Activated gamma-delta T cell treated with Interleukin-2 at 50 U/mL for 16 hours (primary cell): ENCODE measurements around the gene TMEM178B.
"Not testable (repeated sequence)": the region's sequence is repeated elsewhere in the genome, so short reads cannot be mapped to it uniquely, and the experiment has no call there.

Experiments used
- DNase-seq: peaks from one replicate; pipeline ENCODE4 v3.0.0-alpha.2; 2020

Gene TMEM178B

GRCh38 chr7:141074997-141075396 is 1.1 kb downstream of the TMEM178B start:
- DNase-seq = no peak

GRCh38 chr7:141076377-141076776 is 2.5 kb downstream of the TMEM178B start:
- no peak for DNase-seq

DNA sequence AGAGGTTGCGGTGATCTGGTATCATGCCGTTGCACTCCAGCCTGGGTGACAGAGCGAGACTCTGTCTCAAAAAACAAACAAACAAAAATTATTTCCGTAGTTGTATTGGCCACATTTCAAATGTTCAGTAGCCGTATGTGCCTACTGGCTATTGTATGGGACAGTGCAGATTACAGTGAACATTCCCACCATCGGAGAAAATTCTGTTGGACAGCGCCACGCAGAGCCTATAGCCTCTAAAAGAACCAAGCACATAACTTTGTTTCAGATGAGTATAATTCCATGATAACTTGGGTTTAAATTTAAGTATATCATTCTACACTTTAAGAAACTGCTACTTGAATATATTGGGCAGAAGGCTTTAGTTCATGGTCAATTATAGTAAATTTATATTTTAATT is 5.4 kb downstream of the TMEM178B start:
- DNase-seq = no peak

GRCh38 chr7:141089490-141089889 is 15.6 kb downstream of the TMEM178B start:
- DNase-seq = not testable (repeated sequence)

DNA sequence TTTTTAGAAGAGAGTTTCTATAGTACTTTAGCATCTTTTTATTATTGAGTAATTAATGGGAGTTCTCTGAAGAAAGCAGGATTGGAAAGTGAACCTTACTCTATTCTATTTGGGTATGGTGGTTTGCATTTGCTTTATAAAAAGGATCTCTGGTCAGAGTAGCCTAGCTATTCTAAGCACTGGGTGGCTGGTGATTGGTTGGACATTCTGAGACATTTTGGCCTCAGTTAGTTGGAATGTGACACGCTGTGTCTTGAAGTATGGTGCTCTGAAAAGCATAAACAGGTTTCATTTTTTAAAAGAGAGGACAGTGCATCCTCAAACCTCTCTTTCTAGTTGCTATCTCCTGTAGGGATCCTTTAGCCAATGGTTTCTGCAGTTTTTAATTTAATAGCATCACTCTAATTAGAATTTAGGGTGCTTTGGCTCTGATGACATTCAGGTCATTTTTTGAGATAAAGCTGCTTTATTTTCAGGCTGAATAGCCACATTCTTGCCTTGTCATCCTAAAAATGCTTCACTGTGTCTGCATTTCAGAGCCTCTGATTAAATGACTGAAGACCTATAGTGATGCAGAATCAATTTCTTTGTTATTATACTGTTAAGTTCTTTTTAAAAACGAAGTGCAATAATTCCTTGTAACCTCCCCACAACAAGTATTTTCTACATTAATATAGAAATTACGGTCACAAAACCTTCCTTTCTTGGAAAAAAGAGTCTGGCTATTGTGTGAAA is 20.6 kb downstream of the TMEM178B start:
- no peak for DNase-seq

DNA sequence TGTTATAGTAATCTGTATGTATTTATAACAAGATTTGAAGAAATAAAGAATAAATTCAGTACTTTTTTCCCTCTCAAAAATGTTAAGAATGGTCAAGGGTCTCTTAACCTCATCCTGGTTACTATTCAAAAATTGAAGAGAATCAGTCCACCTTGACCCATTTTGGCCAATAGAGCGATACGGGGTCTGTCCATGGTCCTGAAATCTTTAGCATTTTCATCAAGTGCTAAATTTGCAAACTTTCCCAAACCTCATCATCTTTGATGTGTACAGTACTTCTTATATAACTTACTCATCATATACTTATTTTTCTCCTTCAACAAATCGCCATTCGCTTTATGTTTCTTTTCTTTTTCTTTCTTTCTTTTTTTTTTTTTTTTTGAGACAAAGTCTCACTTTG is 23.6 kb downstream of the TMEM178B start:
- DNase-seq = no peak

GRCh38 chr7:141102436-141102835 is 28.6 kb downstream of the TMEM178B start:
- DNase-seq = no peak

GRCh38 chr7:141103847-141104429 is 30.1 kb downstream of the TMEM178B start:
- DNase-seq = no peak

DNA sequence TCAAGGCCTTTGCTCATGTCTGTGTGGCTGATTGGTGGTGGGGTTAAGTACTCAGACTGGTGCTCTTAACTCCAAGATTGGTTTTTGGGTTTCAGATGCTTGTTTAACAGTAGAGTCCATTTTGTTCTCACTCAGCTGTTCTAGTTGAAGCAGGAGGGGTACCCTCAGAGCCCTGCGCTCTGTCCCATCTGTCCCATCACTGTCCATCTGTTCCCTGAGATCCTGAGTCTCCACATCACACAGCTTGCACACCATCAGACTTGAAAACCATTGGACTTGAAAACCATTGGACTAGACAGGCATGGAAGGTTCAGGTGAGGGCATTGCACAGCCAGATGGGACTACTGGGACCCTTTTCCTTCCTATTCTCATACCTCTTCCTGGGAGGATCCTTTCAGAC is 39.3 kb downstream of the TMEM178B start:
- DNase-seq = no peak

GRCh38 chr7:141114029-141114664 is 40.3 kb downstream of the TMEM178B start:
- DNase-seq = no peak

- DNase-seq = no peak
These were observed 42.1 kb downstream of the TMEM178B start for GRCh38 chr7:141115965-141116364.

DNA sequence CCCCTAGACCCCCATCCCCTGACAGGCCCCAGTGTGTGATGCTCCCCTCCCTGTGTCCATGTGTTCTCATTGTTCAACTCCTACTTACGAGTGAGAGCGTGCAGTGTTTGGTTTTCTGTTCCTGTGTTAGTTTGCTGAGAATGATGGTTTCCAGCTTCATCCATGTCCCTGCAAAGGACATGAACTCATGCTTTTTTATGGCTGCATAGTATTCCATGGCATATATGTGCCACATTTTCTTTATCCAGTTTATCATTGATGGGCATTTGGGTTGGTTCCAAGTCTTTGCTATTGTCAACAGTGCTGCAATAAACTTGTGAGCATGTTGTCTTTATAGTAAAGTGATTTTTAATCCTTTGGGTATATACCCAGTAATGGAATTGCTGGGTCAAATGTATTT is 42.8 kb downstream of the TMEM178B start:
- not testable (repeated sequence) for DNase-seq

- DNase-seq = no peak
These were observed 44.9 kb downstream of the TMEM178B start for GRCh38 chr7:141118767-141119166.

- DNase-seq = no peak
These were observed 45.3 kb downstream of the TMEM178B start for GRCh38 chr7:141119187-141119586.

DNA sequence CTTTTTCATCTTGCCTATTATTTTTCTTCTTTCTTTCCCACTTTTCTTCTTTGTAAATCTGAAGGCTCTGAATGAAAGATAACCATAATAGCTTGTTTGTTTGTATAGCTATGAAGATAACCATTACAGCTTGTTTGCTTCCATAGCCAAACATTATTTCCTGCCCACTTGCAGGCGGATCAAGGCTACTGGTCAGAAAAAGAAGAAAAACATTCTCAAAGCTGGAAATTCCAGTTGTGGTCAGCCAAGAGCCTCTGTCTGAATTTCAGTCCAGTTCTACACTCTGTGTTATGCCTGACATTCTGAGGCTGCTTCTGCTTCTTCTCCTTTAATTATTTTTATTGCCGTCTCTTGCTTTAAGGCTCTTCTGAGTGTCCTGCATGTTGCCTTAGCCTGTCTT is 48.9 kb downstream of the TMEM178B start:
- no peak for DNase-seq

GRCh38 chr7:141123522-141123921 is 49.7 kb downstream of the TMEM178B start:
- DNase-seq = no peak

- no peak for DNase-seq
These were observed 52.2 kb downstream of the TMEM178B start for GRCh38 chr7:141126107-141126506.

GRCh38 chr7:141128506-141128905 is 54.6 kb downstream of the TMEM178B start:
- no peak for DNase-seq

- DNase-seq = no peak
These were observed 55.1 kb downstream of the TMEM178B start for GRCh38 chr7:141128931-141129330.

GRCh38 chr7:141132671-141133070 is 58.8 kb downstream of the TMEM178B start:
- DNase-seq = no peak

DNA sequence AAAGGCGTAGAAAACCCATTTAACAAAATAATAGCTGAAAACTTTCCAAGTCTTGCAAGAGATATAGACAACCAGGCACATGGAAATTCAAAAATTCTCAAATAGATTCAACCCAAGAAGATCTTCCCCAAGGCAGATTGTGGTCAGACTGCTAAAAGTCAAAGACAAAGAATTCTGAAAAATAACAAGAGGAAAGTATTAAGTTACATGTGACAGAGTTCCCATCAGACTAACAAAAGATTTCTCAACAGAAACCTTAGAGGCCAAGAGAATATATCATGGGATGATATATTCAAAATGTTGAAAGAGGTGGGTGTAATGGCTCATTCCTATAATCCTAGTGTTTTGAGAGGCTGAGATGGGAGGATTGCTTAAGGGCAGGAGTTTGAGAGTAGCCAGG is 59.8 kb downstream of the TMEM178B start:
- DNase-seq = no peak

DNA sequence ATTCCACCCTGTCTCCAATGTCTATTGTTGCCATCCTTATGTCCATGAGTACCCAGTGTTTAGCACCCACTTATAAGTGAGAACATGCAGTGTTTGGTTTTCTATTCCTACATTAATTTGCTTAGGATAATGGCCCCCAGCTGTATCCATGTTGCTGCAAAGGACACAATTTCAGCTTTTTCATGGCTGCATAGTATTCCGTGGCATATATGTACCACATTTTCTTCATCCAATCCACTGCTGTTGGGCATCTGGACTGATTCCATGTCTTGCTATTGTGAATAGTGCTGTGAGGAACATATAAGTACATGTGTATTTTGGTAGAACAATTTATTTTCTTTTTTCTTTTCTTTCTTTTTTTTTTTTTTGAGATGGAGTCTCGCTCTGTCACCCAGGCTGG is 68.2 kb downstream of the TMEM178B start:
- no peak for DNase-seq

- DNase-seq = no peak
These were observed 71.2 kb downstream of the TMEM178B start for GRCh38 chr7:141144921-141145629.

DNA sequence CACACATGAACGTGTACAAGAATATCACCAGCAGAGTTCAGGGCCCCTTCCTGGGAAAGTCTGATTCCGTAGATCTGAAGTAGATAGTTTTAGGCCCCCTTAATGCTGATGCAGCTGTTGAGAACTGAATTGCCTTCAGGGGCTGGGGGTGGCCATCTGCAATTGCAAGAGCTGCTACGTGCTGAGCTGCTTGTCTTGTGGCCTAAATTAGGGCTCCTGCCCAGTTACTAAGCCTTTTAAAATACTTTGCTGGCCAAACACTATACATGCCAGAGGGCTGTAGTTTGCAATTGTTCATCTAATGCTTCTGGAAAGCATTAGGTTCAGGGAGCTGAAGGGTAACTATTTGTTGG is 71.7 kb downstream of the TMEM178B start:
- no peak for DNase-seq
